Measurements from ENCODE around the gene PLCE1. TPM values are rescaled to one million over a fixed set of nuclear protein-coding genes. Genes with fewer than 3 reads are reported as not detected.

PLCE1 gene
- total and polyA plus RNA-seq, 4 donors, result 15.5 to 24.6 (median 21.6) TPM

DNA sequence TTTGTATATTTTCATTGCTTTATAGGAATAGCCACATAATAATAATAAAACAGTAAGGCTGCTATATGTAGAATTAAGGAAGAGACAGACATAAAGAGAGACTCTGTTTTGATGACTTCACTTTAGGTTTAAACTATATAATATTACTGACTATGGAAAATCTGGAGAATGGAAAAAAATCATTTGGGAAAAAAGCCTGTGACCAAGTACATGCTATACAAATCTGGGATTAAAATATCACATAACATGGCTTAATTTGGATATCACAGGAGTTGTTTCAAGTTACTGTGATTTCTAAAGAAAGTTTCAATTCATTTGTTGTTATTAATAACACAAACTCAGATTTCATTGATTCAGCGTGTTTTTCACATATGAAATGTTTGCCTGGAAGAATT is 7.7 kb downstream of the PLCE1 start:
- no peak overlapping the region for H3K4me3 ChIP-seq (ENCODE audit: low read depth, low read length)
- WGBS (ENCODE audit: insufficient coverage), result no CpG with 5 or more reads among the region's 1 CpG
- H3K9me3 ChIP-seq (ENCODE audit: control insufficient read depth, insufficient read depth, low read length), result no peaks in the 10 kb centered on the region
- DNase-seq (ENCODE audit: low read depth in 4 of 6, low spot score in 6 of 6), result no peak
- peaks cover 4% of the 10 kb centered on the region for H3K4me1 ChIP-seq (ENCODE audit: control insufficient read depth, insufficient read depth, low read length)
- no peak overlapping the region for H3K27ac ChIP-seq (ENCODE audit: low read depth, low read length)
- H3K36me3 ChIP-seq (ENCODE audit: control insufficient read depth, insufficient read depth, low read length), result no peaks in the 10 kb centered on the region
- no peaks in the 10 kb centered on the region for H3K27me3 ChIP-seq (ENCODE audit: control insufficient read depth, insufficient read depth, low read length)

DNA sequence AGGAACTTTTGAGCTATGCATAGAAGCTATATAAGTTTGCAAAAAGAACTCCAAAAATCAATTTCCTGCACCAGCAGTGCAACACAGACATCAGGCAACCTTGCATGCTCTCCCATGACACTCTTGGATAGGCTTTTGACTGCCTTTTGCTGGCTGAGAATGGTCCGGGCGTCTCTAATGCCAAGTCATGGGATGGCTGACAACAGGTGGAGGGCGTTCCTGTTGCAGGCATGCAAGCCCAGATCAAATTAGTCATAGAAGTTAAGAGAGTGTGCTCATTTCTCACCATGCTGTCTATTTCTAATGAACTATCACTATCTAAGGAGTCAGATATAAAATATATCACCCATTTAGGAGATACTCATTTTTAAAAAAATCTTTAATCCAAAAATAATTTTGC is 8.4 kb downstream of the PLCE1 start:
- H3K4me3 ChIP-seq (ENCODE audit: low read depth, low read length), result no peak overlapping the region
- no peak for DNase-seq (ENCODE audit: low read depth in 4 of 6, low spot score in 6 of 6)
- H3K4me1 ChIP-seq (ENCODE audit: control insufficient read depth, insufficient read depth, low read length), result peaks cover 4% of the 10 kb centered on the region
- no peaks in the 10 kb centered on the region for H3K27me3 ChIP-seq (ENCODE audit: control insufficient read depth, insufficient read depth, low read length)
- 82% methylated on average over 2 of the region's 3 CpGs for WGBS (ENCODE audit: insufficient coverage)
- no peaks in the 10 kb centered on the region for H3K9me3 ChIP-seq (ENCODE audit: control insufficient read depth, insufficient read depth, low read length)
- no peak overlapping the region for H3K27ac ChIP-seq (ENCODE audit: low read depth, low read length)
- no peaks in the 10 kb centered on the region for H3K36me3 ChIP-seq (ENCODE audit: control insufficient read depth, insufficient read depth, low read length)

DNA sequence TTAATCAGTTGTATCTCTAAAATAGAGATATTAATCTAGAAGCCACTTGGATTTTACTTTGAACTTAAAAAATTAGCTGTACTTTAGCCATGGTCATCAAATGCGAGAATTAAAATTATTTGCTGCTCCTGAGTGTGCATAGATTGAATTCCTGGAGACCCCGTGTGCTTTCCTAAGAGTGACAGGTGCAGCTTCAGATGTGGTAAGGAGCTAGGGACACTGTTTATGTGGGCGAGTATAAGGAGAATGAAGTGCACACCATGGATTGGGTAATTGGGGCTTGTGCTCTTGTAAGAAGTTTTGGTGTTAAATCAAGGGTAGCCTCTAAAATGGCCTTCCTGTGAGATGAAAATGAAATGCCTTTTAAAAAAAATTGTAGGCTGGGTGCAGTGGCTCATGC is 9.8 kb downstream of the PLCE1 start:
- Histone ChIP-seq H3K27me3 (ENCODE audit: control insufficient read depth, insufficient read depth, low read length) (no peaks in the 10 kb centered on the region), H3K27ac (ENCODE audit: low read depth, low read length) (no peak overlapping the region)
- WGBS (ENCODE audit: insufficient coverage), result 88% methylated on average over 3 of the region's 3 CpGs

DNA sequence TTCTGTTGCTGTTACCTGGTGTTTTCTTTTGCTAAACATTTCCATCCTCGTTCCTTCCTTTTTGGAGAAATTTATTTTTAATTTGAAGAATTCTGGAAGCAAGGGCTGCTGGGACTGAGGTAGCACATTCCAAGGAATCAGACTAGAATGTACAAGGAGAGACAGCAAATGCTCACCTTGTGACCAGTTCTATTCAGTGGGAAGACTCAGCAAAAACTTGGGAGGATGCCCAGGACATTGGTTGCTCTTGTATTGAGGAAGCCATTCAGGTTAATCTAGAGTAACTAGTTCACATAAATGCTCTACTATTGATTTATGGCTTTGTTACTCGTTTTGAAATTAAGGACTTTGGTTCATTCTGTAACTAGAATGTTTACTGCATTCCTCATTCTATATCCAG is 11.3 kb downstream of the PLCE1 start:
- H3K9me3 ChIP-seq (ENCODE audit: control insufficient read depth, insufficient read depth, low read length), result peaks cover under 1% of the 10 kb centered on the region
- no peaks in the 10 kb centered on the region for H3K4me1 ChIP-seq (ENCODE audit: control insufficient read depth, insufficient read depth, low read length)
- DNase-seq (ENCODE audit: low read depth in 4 of 6, low spot score in 6 of 6), result no peak
- no peak overlapping the region for H3K4me3 ChIP-seq (ENCODE audit: low read depth, low read length)
- H3K36me3 ChIP-seq (ENCODE audit: control insufficient read depth, insufficient read depth, low read length), result peaks cover 3% of the 10 kb centered on the region
- H3K27ac ChIP-seq (ENCODE audit: low read depth, low read length), result no peak overlapping the region
- no peaks in the 10 kb centered on the region for H3K27me3 ChIP-seq (ENCODE audit: control insufficient read depth, insufficient read depth, low read length)
- no CpG with 5 or more reads among the region's 2 CpGs for WGBS (ENCODE audit: insufficient coverage)

More for the DNA sequence above, 9.8 kb downstream of the PLCE1 start:
- H3K36me3 ChIP-seq (ENCODE audit: control insufficient read depth, insufficient read depth, low read length), result peaks cover 3% of the 10 kb centered on the region
- no peaks in the 10 kb centered on the region for H3K9me3 ChIP-seq (ENCODE audit: control insufficient read depth, insufficient read depth, low read length)
- no peak overlapping the region for H3K4me3 ChIP-seq (ENCODE audit: low read depth, low read length)
- H3K4me1 ChIP-seq (ENCODE audit: control insufficient read depth, insufficient read depth, low read length), result peaks cover 4% of the 10 kb centered on the region
- DNase-seq (ENCODE audit: low read depth in 4 of 6, low spot score in 6 of 6), result no peak

DNA sequence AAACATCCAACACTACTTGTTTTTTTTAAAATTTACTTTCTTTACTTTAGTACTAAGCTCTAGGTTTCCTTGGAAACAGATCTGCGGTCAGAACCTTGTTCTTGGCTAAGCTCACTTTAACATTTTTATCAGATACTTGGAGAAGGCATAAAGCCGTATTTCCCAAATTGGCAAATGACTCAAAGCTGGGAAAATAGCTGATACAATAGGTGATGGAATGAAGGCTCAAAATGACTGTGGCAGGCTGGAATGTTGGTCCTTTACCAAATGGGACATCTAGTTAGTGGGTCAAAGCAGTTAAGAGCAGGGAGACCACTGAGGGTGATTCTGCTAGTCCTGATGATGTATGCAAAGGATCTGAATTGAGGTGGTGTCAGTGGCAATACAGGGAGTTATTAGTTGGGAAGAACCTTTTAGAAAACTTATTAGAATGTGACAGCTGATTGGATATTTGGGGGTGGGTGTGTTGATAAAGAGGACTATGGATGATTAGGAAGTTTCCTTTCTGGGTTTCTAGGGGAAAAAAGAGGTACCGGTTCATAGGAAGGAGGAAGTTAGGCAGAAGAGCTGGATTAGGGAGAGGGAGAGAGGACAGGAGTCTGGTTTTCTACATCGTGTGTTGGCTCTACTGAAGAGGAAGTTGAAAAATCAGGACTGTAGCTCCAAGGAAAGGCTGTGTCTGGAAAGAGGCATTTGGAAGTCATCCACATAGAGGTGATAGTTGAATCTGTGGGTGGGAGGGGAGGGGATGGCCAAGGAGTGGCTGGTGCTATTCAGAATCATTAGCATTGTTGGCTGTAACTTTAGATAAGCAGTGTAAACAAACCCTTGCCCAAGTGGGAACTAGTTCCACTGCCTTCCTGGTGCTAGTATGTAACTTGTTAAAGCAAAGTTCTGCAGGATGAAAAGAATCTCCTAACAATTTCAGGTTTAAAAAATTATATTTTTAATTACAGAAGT is 13.1 kb downstream of the PLCE1 start:
- Histone ChIP-seq H3K27ac (ENCODE audit: low read depth, low read length) (peak overlapping the region; percentile 38), H3K4me3 (ENCODE audit: low read depth, low read length) (no peak overlapping the region), H3K27me3 (ENCODE audit: control insufficient read depth, insufficient read depth, low read length) (no peaks in the 10 kb centered on the region), H3K4me1 (ENCODE audit: control insufficient read depth, insufficient read depth, low read length) (no peaks in the 10 kb centered on the region), H3K9me3 (ENCODE audit: control insufficient read depth, insufficient read depth, low read length) (peaks cover 6% of the 10 kb centered on the region), H3K36me3 (ENCODE audit: control insufficient read depth, insufficient read depth, low read length) (peaks cover 3% of the 10 kb centered on the region)
- peak in 1 of 6 donors; percentile 26 for DNase-seq (ENCODE audit: low read depth in 4 of 6, low spot score in 6 of 6)
- 46% methylated on average over 2 of the region's 4 CpGs for WGBS (ENCODE audit: insufficient coverage)

DNA sequence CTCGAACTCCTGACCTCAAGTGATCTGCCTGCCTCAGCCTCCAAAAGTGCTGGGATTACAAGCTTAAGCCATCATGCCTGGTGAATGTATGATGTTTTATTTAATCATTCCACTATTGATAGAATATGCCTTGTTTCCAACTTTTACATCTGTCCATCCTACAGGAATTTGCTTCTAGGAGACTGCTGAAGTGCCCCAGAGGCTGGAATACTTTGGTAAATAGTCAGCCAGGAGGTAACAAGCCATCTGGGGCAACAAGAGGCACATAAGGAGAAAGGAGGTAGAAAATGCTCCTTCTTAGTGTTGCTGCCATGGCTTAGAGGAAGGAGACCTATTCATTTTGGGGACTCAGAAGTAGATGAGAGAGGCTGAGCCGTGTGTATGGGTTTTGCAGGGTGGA is 14.8 kb downstream of the PLCE1 start:
- H3K9me3 ChIP-seq (ENCODE audit: control insufficient read depth, insufficient read depth, low read length), result peaks cover 6% of the 10 kb centered on the region
- H3K4me3 ChIP-seq (ENCODE audit: low read depth, low read length), result no peak overlapping the region
- no peaks in the 10 kb centered on the region for H3K4me1 ChIP-seq (ENCODE audit: control insufficient read depth, insufficient read depth, low read length)
- no peak overlapping the region for H3K27ac ChIP-seq (ENCODE audit: low read depth, low read length)
- H3K27me3 ChIP-seq (ENCODE audit: control insufficient read depth, insufficient read depth, low read length), result no peaks in the 10 kb centered on the region
- WGBS (ENCODE audit: insufficient coverage), result 100% methylated on average over 1 of the region's 2 CpGs
- no peak for DNase-seq (ENCODE audit: low read depth in 4 of 6, low spot score in 6 of 6)
- peaks cover 3% of the 10 kb centered on the region for H3K36me3 ChIP-seq (ENCODE audit: control insufficient read depth, insufficient read depth, low read length)

DNA sequence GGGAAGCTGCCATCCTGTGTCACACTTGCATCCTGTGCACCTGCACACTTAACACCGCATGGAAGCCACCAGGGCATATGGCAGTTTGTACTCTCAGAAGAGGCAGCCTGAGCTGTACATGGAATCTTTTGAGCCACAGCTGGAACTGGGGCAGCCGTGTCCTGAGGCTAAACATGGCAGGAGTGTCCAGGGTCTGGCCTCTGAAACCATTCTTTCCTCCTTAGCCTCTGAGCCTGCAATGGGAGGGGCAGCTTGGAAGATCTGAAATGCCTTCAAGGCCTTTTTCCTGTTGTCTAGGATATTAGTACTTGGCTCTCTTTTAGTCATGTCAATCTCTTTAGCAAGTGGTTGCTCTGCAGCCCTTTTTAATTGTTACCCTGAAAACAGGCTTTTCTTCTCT is 16.4 kb downstream of the PLCE1 start:
- H3K9me3 ChIP-seq (ENCODE audit: control insufficient read depth, insufficient read depth, low read length), result peaks cover 6% of the 10 kb centered on the region
- no peak overlapping the region for H3K27ac ChIP-seq (ENCODE audit: low read depth, low read length)
- no peak overlapping the region for H3K4me3 ChIP-seq (ENCODE audit: low read depth, low read length)
- peaks cover 3% of the 10 kb centered on the region for H3K36me3 ChIP-seq (ENCODE audit: control insufficient read depth, insufficient read depth, low read length)
- H3K4me1 ChIP-seq (ENCODE audit: control insufficient read depth, insufficient read depth, low read length), result no peaks in the 10 kb centered on the region
- no peak for DNase-seq (ENCODE audit: low read depth in 4 of 6, low spot score in 6 of 6)
- WGBS (ENCODE audit: insufficient coverage), result 94% methylated on average over 2 of the region's 2 CpGs
- H3K27me3 ChIP-seq (ENCODE audit: control insufficient read depth, insufficient read depth, low read length), result no peaks in the 10 kb centered on the region

DNA sequence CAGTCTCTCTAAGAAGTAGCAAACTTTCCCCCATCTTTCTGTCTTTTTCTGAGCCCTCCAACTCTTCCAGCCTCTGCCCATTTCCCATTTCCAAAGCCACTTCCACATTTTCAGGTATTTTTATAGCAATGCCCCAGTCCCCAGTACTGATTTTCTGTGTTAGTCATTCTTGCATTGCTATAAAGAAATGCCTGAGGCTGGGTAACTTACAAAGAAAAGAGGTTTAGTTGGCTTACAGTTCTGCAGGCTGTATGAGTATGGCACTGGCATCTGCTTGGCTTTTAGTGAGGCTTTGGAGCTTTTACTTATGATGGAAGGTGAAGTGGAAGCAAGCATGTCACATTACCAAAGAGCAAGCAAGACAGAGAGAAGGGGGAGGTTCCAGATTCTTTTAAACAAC is 17.2 kb downstream of the PLCE1 start:
- Histone ChIP-seq H3K4me1 (ENCODE audit: control insufficient read depth, insufficient read depth, low read length) (no peaks in the 10 kb centered on the region), H3K4me3 (ENCODE audit: low read depth, low read length) (no peak overlapping the region), H3K9me3 (ENCODE audit: control insufficient read depth, insufficient read depth, low read length) (peaks cover 6% of the 10 kb centered on the region), H3K27me3 (ENCODE audit: control insufficient read depth, insufficient read depth, low read length) (no peaks in the 10 kb centered on the region), H3K27ac (ENCODE audit: low read depth, low read length) (no peak overlapping the region), H3K36me3 (ENCODE audit: control insufficient read depth, insufficient read depth, low read length) (peaks cover 3% of the 10 kb centered on the region)
- DNase-seq (ENCODE audit: low read depth in 4 of 6, low spot score in 6 of 6), result no peak

DNA sequence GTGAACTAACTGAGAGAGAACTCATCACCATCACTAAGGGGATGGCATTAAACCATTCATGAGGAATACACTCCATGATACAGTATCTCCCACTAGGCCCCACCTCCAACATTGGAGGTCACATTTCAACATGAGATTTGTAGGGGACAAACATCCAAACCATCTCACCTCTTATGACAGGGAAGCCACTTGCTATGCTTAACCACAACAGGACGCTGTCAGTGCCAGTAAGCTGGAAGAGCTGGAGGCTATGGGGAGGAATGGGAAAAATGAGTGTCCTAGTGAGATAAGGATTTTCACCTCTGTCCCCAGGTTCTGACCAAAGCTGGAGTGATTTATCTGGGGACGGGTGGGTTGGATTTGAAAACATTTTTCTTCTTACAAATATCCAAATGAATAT is 17.6 kb downstream of the PLCE1 start:
- Histone ChIP-seq H3K36me3 (ENCODE audit: control insufficient read depth, insufficient read depth, low read length) (peaks cover 3% of the 10 kb centered on the region), H3K4me1 (ENCODE audit: control insufficient read depth, insufficient read depth, low read length) (no peaks in the 10 kb centered on the region), H3K27ac (ENCODE audit: low read depth, low read length) (no peak overlapping the region), H3K9me3 (ENCODE audit: control insufficient read depth, insufficient read depth, low read length) (peaks cover 6% of the 10 kb centered on the region), H3K4me3 (ENCODE audit: low read depth, low read length) (no peak overlapping the region), H3K27me3 (ENCODE audit: control insufficient read depth, insufficient read depth, low read length) (no peaks in the 10 kb centered on the region)
- no peak for DNase-seq (ENCODE audit: low read depth in 4 of 6, low spot score in 6 of 6)
- WGBS (ENCODE audit: insufficient coverage), result no CpG with 5 or more reads among the region's 2 CpGs

DNA sequence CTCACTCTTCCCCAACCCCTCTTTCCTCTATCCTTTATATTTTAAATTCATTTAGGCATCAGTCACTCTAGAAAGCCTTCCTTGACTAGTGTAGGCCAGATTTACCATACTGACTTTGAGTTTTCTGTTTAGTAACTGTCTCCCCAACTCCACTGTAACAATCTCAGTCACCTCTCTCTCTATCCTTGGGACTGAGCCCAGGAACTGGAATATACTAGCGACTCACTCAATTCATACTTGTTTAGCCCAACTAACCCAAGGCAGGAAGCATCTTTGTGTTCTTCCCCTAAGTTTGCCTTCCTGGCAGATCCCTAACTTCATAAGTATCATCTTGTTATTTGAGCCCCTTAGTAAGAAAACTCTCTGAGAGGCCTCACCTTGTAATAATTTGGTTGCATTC is 19.1 kb downstream of the PLCE1 start:
- H3K27ac ChIP-seq (ENCODE audit: low read depth, low read length), result no peak overlapping the region
- H3K27me3 ChIP-seq (ENCODE audit: control insufficient read depth, insufficient read depth, low read length), result no peaks in the 10 kb centered on the region
- H3K9me3 ChIP-seq (ENCODE audit: control insufficient read depth, insufficient read depth, low read length), result peaks cover 6% of the 10 kb centered on the region
- no peak overlapping the region for H3K4me3 ChIP-seq (ENCODE audit: low read depth, low read length)
- H3K36me3 ChIP-seq (ENCODE audit: control insufficient read depth, insufficient read depth, low read length), result peaks cover 3% of the 10 kb centered on the region
- WGBS (ENCODE audit: insufficient coverage), result 100% methylated on average over 1 of the region's 1 CpG
- DNase-seq (ENCODE audit: low read depth in 4 of 6, low spot score in 6 of 6), result no peak
- H3K4me1 ChIP-seq (ENCODE audit: control insufficient read depth, insufficient read depth, low read length), result no peaks in the 10 kb centered on the region

Data from spinal cord (tissue), 10 donors.